Endothelial cell of umbilical vein (primary cell): Measurements from ENCODE around the gene ARFGEF3. TPM values are rescaled to one million over a fixed set of nuclear protein-coding genes. Genes with fewer than 3 reads are reported as not detected.

Experiments
- BruUV-seq: library from RNA; stranded (reverse); fragments of 400-500 nt; replicated peaks from 2 replicates; lab custom pipeline; 2021; lab: Mats Ljungman, UMichigan
- CTCF ChIA-PET: fragments of 300-600, 350-600 bp; sonication (Branson Sonifier 250); formaldehyde crosslinking; loops from one replicate; lab custom pipeline; 2021; ENCODE audit warnings: antibody characterized with exemption, inconsistent platforms; lab: Charles Lee
- POLR2A ChIA-PET: fragments of 300-600, 350-600 bp; sonication (Branson Sonifier 250); formaldehyde crosslinking; loops from one replicate; lab custom pipeline; 2021; ENCODE audit warnings: antibody characterized with exemption, inconsistent platforms; lab: Charles Lee
- DNase-seq: peaks from one replicate; pipeline ENCODE4 v3.0.0-alpha.2; 2011; ENCODE audit warnings: low read depth, low spot score
- FAIRE-seq: peaks from 2 replicates; lab custom pipeline; 2011; peaks lifted over from hg19 to GRCh38; lab: Jason Lieb, UNC
- H2AFZ ChIP-seq: 2 replicates; pipeline ENCODE4 v1.6.0; 2012; ENCODE audit warnings: low read depth, low read length, control low read depth, inconsistent platforms
- H3K27ac ChIP-seq: 2 replicates; pipeline ENCODE4 v1.5.1; 2011; ENCODE audit warnings: low read depth, mild to moderate bottlenecking, control low read depth, low read length, moderate library complexity; ENCODE audit not compliant: insufficient read depth
- H3K27me3 ChIP-seq, 2 experiments: 2 replicates each; pipeline versions ENCODE4 v1.6.0 to v1.6.1; 2011; ENCODE audit warnings: low read length in 2 of 2, mixed read lengths in 1 of 2; ENCODE audit not compliant: control insufficient read depth in 2 of 2, insufficient read depth in 2 of 2
- H3K36me3 ChIP-seq, 2 experiments: 2 replicates in 1 of 2; 3 replicates in 1 of 2; pipeline ENCODE4 v1.5.1; 2011; ENCODE audit warnings: low read length in 2 of 2, mild to moderate bottlenecking in 1 of 2, moderate library complexity in 1 of 2; ENCODE audit not compliant: control insufficient read depth in 2 of 2, insufficient read depth in 2 of 2; ENCODE audit errors: extremely low read depth in 1 of 2
- H3K4me1 ChIP-seq: 3 replicates; pipeline ENCODE4 v1.5.1; 2011; ENCODE audit warnings: mild to moderate bottlenecking, low read length; ENCODE audit not compliant: control insufficient read depth, insufficient read depth; ENCODE audit errors: extremely low read depth
- H3K4me2 ChIP-seq: 2 replicates; pipeline ENCODE4 v1.6.1; 2011; ENCODE audit warnings: low read length, control low read depth, mixed read lengths; ENCODE audit not compliant: insufficient read depth
- H3K4me3 ChIP-seq, 3 experiments: fragments of 200-600 bp in 1 of 3; sonication (generic), shearing (Covaris generic) in 1 of 3; replicated peaks in 1 of 3; 2 replicates each; pipeline ENCODE4 v1.5.1; 2011 to 2016; ENCODE audit warnings: control low read depth in 3 of 3, low read length in 3 of 3, mild to moderate bottlenecking in 2 of 3, inconsistent platforms in 1 of 3, low read depth in 1 of 3, moderate library complexity in 1 of 3; ENCODE audit not compliant: insufficient read depth in 1 of 3
- H3K79me2 ChIP-seq: 2 replicates; pipeline ENCODE4 v1.6.0; 2012; ENCODE audit warnings: low read length, inconsistent platforms; ENCODE audit not compliant: control insufficient read depth, insufficient read depth
- H3K9ac ChIP-seq: replicated peaks from 2 replicates; pipeline ENCODE3; 2011; ENCODE audit warnings: low read length, control low read depth; ENCODE audit not compliant: insufficient read depth; ENCODE audit errors: extremely low read depth
- H3K9me1 ChIP-seq: replicated peaks from 3 replicates; pipeline ENCODE4 v1.6.0; 2011; ENCODE audit warnings: mild to moderate bottlenecking, low read length; ENCODE audit not compliant: control insufficient read depth, insufficient read depth; ENCODE audit errors: extremely low read depth
- H3K9me3 ChIP-seq: replicated peaks from 2 replicates; pipeline ENCODE4 v1.5.1; 2012; ENCODE audit warnings: low read length, inconsistent platforms; ENCODE audit not compliant: control insufficient read depth, insufficient read depth
- H4K20me1 ChIP-seq: replicated peaks from 2 replicates; pipeline ENCODE3; 2011; ENCODE audit warnings: mild to moderate bottlenecking, low read length; ENCODE audit not compliant: control insufficient read depth, insufficient read depth; ENCODE audit errors: extremely low read depth
- CTCF ChIP-seq, 2 donors: IDR thresholded peaks; 1 replicate in 1 of 2; 2 replicates in 1 of 2; pipeline ENCODE4 v1.5.1; 2011; ENCODE audit warnings: low read length in 2 of 2, mild to moderate bottlenecking in 2 of 2, moderate library complexity in 2 of 2, control low read depth in 1 of 2, inconsistent platforms in 1 of 2, low read depth in 1 of 2; ENCODE audit not compliant: insufficient read depth in 1 of 2; ENCODE audit errors: extremely low read depth in 1 of 2
- EZH2 ChIP-seq: IDR thresholded peaks from 2 replicates; pipeline ENCODE4 v1.6.1; 2012; ENCODE audit warnings: borderline replicate concordance, low read depth, mild to moderate bottlenecking, moderate library complexity, low read length, inconsistent platforms; ENCODE audit not compliant: severe bottlenecking
- FOS ChIP-seq: IDR thresholded peaks from 2 replicates; pipeline ENCODE4 v1.6.1; 2011; ENCODE audit warnings: mild to moderate bottlenecking, low read length, moderate library complexity, borderline replicate concordance; ENCODE audit not compliant: insufficient read depth
- GATA2 ChIP-seq: IDR thresholded peaks from 2 replicates; pipeline ENCODE4 v1.7.0; 2011; ENCODE audit warnings: low read depth, mild to moderate bottlenecking, moderate library complexity, mixed read lengths, low read length; ENCODE audit not compliant: insufficient read length, insufficient read depth
- MAX ChIP-seq: IDR thresholded peaks from 2 replicates; pipeline ENCODE4 v1.6.1; 2011; ENCODE audit not compliant: insufficient read depth, insufficient read length
- MYC ChIP-seq: IDR thresholded peaks from one replicate; pipeline ENCODE4 v1.6.1; 2011; ENCODE audit warnings: mild to moderate bottlenecking, low read depth, low read length
- POLR2A ChIP-seq: IDR thresholded peaks from 2 replicates; pipeline ENCODE4 v1.6.1; 2012; ENCODE audit warnings: low read depth, mild to moderate bottlenecking, control low read depth, low read length
- dilution Hi-C: fragments of 300-500 bp; cut with MboI; formaldehyde crosslinking; loops from one replicate; pipeline ENCODE4 v1.15.0; 2019; ENCODE audit warnings: low sequenced_read_pairs; ENCODE audit not compliant: extremely low pct_ligation_motif_present
- intact Hi-C: fragments of 100-400 bp; cut with micrococcal nuclease; formaldehyde crosslinking; loops from one replicate; pipeline ENCODE4 v1.10.0; 2022
- polyA plus RNA-seq, 4 experiments: library from polyadenylated mRNA; depleted of rRNA in 3 of 4; stranded (reverse) in 3 of 4; unstranded in 1 of 4; fragments of >200 nt; gene quantifications; 2 replicates each; pipeline versions ENCODE4 v1.2.1 to v1.2.3, GENCODE V29; 2011 to 2012; ENCODE audit warnings: missing spikeins in 1 of 4
- total RNA-seq: library from RNA; stranded (reverse); gene quantifications from 2 replicates; pipeline ENCODE4 v1.2.3, GENCODE V29; 2021

Gene ARFGEF3
- total and polyA plus RNA-seq, 2 donors (not counting 3 experiments of a cell fraction or from before 2014, with no cell fraction given) = 1.3 to 7.3 TPM

GRCh38 chr6:138296381-138296780, 134.6 kb downstream of the ARFGEF3 start:
- POLR2A ChIA-PET = no interaction called here
- Histone ChIP-seq H3K79me2 (no peaks in the 10 kb centered on the region), H3K9ac (no peak overlapping the region), H3K9me3 (no peaks in the 10 kb centered on the region), H3K36me3 (no peaks in the 10 kb centered on the region), H2AFZ (no peak overlapping the region), H3K27me3 (no peaks in the 10 kb centered on the region), H3K9me1 (no peaks in the 10 kb centered on the region), H4K20me1 (no peaks in the 10 kb centered on the region), H3K4me2 (no peak overlapping the region), H3K4me3 (no peak overlapping the region), H3K27ac (no peak overlapping the region), H3K4me1 (peaks cover 2% of the 10 kb centered on the region)
- TF ChIP-seq MYC (no peak), POLR2A (no peak), EZH2 (no peak), FOS (no peak), MAX (no peak), CTCF (IDR thresholded peaks at IDR 0.05; ENCODE audit: extremely low read depth in 1 of 2, insufficient read depth in 1 of 2, low read depth in 1 of 2, low read length in 2 of 2) (no peak)
- CTCF ChIA-PET = interaction anchor here (2.1 kb wide), 1 partner anchor 9 kb away, joined by 14 read pairs; no protein-coding TSS in a partner anchor
- dilution Hi-C loops = no loop called here
- intact Hi-C loops = no loop called here
- BruUV-seq = no TSS peak
- DNase-seq = no peak
- no peak for FAIRE-seq

GRCh38 chr6:138296786-138297185, 135.0 kb downstream of the ARFGEF3 start:
- no peak overlapping the region for H3K27ac ChIP-seq
- FAIRE-seq (no peak), DNase-seq (no peak)
- H3K4me3 ChIP-seq = no peak overlapping the region
- H2AFZ ChIP-seq = no peak overlapping the region
- H3K27me3 ChIP-seq = no peaks in the 10 kb centered on the region
- no peaks in the 10 kb centered on the region for H4K20me1 ChIP-seq
- H3K9me1 ChIP-seq = no peaks in the 10 kb centered on the region
- TF ChIP-seq GATA2 = no peak
- no peak for TF ChIP-seq POLR2A
- TF ChIP-seq MYC = no peak
- H3K36me3 ChIP-seq = no peaks in the 10 kb centered on the region
- POLR2A ChIA-PET = no interaction called here
- dilution Hi-C loops = no loop called here
- no peak overlapping the region for H3K9ac ChIP-seq
- BruUV-seq = no TSS peak
- no peaks in the 10 kb centered on the region for H3K9me3 ChIP-seq
- H3K4me2 ChIP-seq = no peak overlapping the region
- no peaks in the 10 kb centered on the region for H3K79me2 ChIP-seq
- CTCF ChIA-PET = interaction anchor here (2.1 kb wide), 1 partner anchor 10 kb away, joined by 14 read pairs; no protein-coding TSS in a partner anchor
- H3K4me1 ChIP-seq = peaks cover 2% of the 10 kb centered on the region
- intact Hi-C loops = no loop called here
